ENCODE data around the gene MTARC2. TPM values are rescaled to one million over a fixed set of nuclear protein-coding genes. Genes with fewer than 3 reads are reported as not detected.

MTARC2 gene
- total RNA-seq, 6 experiments from 2014 or later = 3.2 to 5.2 (median 3.8) TPM

DNA sequence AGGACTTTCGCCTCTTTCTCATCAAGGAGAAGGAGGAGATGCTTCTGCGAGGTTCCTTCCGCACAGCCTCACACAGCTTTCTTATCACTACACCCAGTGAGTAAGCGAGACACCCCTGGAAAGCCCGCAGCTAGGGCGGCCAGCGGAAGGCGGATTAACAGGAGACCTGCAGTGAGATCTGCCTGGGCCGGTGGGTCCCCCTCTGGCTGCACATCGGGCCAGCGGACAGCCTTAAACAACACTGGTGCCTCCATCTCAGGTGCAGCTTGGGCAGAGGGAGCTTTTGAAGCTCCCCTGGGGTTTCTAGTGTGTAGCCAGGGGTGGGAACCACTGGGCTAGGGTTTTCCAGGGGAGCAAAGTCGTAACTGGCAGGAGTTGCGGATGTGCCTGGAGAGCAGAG lies 21.1 kb downstream of the MTARC2 start:
- no peak for DNase-seq
- no peak overlapping the region for H3K27ac Mint-ChIP-seq
- no peaks in the 10 kb centered on the region for H3K9me3 Mint-ChIP-seq
- H3K27me3 Mint-ChIP-seq (ENCODE audit: insufficient read depth) = no peaks in the 10 kb centered on the region; the same call in 1 of the 2 replicates
- no peaks in the 10 kb centered on the region for H3K36me3 Mint-ChIP-seq (ENCODE audit: low read depth)
- TF ChIP-seq, protein P1, sequence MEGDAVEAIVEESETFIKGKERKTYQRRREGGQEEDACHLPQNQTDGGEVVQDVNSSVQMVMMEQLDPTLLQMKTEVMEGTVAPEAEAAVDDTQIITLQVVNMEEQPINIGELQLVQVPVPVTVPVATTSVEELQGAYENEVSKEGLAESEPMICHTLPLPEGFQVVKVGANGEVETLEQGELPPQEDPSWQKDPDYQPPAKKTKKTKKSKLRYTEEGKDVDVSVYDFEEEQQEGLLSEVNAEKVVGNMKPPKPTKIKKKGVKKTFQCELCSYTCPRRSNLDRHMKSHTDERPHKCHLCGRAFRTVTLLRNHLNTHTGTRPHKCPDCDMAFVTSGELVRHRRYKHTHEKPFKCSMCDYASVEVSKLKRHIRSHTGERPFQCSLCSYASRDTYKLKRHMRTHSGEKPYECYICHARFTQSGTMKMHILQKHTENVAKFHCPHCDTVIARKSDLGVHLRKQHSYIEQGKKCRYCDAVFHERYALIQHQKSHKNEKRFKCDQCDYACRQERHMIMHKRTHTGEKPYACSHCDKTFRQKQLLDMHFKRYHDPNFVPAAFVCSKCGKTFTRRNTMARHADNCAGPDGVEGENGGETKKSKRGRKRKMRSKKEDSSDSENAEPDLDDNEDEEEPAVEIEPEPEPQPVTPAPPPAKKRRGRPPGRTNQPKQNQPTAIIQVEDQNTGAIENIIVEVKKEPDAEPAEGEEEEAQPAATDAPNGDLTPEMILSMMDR (IDR thresholded peaks at IDR 0.05) = no peak
- peaks cover 6% of the 10 kb centered on the region; the same call in 1 of the 2 replicates for H3K4me1 Mint-ChIP-seq (ENCODE audit: low read depth)
- H3K4me3 Mint-ChIP-seq = no peak overlapping the region

DNA sequence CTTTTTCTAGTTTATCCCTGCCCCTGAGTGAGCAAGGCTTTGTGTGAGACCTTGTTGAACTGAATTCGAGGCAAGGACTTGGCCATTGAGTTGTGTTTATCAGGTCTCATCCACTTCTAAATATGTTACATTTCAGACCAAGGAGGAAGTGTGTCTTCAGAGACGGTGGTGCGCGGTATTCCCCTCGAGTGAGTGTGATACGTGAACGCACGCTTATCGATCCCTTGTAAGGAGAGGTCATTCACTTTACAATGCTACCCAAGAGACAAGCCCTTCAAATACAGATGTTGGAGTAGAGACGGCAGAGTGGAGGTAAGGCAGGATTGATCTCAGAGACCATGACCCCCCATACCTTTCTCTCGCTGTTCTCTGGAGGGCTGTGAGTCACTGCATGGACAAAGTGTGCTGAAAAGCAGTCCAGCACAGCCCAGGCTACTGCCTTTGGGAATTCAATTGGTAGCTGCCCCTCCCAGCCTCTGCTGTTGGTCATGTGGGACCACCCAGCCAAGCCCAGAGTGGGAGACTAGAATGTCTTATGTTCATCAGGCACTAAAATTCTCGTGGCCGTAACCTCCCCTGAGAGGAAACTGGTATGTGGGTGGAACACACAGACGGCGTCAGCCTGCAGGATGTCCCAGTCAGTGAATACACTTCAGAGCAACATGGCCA lies 22.3 kb downstream of the MTARC2 start:
- DNase-seq = no peak
- Mint-ChIP-seq H3K4me3 (no peak overlapping the region), H3K4me1 (ENCODE audit: low read depth) (peaks cover 6% of the 10 kb centered on the region; the same call in 1 of the 2 replicates)

DNA sequence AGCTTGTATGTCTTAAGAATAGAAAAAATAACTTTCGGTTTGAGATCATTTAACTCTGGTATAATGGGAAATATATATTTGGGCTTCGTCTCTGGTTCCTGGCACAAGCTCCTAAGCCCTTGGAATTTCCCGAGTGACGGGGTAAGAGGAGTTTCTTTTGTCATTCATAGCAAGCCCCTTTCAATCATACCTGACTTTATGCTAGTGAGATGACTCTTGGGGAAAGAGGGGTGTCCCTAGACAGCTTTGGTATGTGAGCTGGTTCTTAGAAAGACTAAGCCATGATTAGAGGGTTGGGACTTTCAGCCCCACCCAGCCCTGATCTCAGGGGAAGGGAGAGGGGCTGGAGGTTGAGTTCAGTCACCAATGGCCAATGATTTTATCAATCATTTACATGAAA lies 24.7 kb downstream of the MTARC2 start:
- Mint-ChIP-seq H3K4me3 (no peak overlapping the region), H3K4me1 (ENCODE audit: low read depth) (peaks cover 8% of the 10 kb centered on the region; the same call in 1 of the 2 replicates), H3K27me3 (ENCODE audit: insufficient read depth) (no peaks in the 10 kb centered on the region), H3K36me3 (ENCODE audit: low read depth) (no peaks in the 10 kb centered on the region), H3K9me3 (no peaks in the 10 kb centered on the region), H3K27ac (no peak overlapping the region)
- TF ChIP-seq, protein P1 (IDR thresholded peaks at IDR 0.05) = no peak
- no peak for DNase-seq

More for the DNA sequence above, 22.3 kb downstream of the MTARC2 start:
- Mint-ChIP-seq H3K27me3 (ENCODE audit: insufficient read depth) (no peaks in the 10 kb centered on the region), H3K36me3 (ENCODE audit: low read depth) (no peaks in the 10 kb centered on the region), H3K27ac (no peak overlapping the region), H3K9me3 (no peaks in the 10 kb centered on the region)
- TF ChIP-seq, protein P1 (IDR thresholded peaks at IDR 0.05) = no peak

DNA sequence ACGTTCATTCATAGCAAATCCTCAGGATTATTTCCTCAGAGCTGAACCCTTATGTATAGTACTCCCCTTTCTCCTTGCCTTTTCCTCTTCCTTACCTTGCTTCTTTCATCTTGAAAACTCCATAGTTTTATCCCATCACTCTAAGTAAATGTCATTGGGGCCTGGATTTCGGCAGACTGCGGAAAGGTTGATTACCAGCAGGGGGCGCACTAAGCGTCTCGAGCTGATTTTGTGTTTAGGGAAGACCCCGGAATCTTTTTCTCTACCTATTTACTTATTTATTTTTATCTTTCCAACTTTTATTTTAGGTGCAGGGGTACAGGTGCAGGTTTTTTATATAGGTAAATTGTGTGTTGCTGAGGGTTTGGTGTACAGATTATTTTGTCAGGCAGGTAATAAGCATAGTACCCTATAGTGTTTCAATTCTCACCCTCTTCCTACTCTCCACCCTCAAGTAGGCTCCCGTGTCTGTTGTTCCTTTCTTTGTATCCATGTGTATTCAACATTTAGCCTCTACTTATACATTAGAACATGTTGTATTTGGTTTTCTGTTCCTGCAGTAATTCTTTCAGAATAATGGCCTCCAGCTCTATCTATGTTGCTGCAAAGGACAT lies 27.2 kb downstream of the MTARC2 start:
- Mint-ChIP-seq H3K36me3 (ENCODE audit: low read depth) (no peaks in the 10 kb centered on the region), H3K4me1 (ENCODE audit: low read depth) (peaks cover 5% of the 10 kb centered on the region; the same call in 1 of the 2 replicates), H3K4me3 (no peak overlapping the region), H3K27me3 (ENCODE audit: insufficient read depth) (no peaks in the 10 kb centered on the region), H3K9me3 (no peaks in the 10 kb centered on the region), H3K27ac (no peak overlapping the region)
- DNase-seq = peak; percentile 15
- TF ChIP-seq, protein P1 (IDR thresholded peaks at IDR 0.05) = peak; percentile 95

DNA sequence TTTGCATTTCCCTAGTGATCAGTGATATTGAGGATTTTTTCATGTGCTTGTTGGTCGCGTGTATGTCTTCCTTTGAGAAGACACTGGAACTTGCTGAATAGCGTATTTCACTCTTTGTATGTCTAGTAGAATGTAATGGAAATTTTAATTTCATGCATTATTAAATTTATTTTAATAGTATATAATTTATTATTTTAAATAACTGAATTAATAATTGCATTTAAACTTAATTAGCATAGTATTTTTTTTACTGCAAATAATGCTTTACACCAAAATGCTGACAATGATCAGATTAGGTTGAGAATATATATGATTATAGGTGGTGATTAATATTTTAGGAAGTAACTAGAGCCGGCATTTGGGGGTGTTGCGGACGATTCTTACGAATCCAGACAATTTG lies 28.1 kb downstream of the MTARC2 start:
- H3K36me3 Mint-ChIP-seq (ENCODE audit: low read depth) = no peaks in the 10 kb centered on the region
- TF ChIP-seq, protein P1 (IDR thresholded peaks at IDR 0.05) = no peak
- H3K4me3 Mint-ChIP-seq = no peak overlapping the region
- no peaks in the 10 kb centered on the region for H3K9me3 Mint-ChIP-seq
- no peaks in the 10 kb centered on the region for H3K27me3 Mint-ChIP-seq (ENCODE audit: insufficient read depth)
- peaks cover 5% of the 10 kb centered on the region; the same call in 1 of the 2 replicates for H3K4me1 Mint-ChIP-seq (ENCODE audit: low read depth)
- DNase-seq = no peak
- H3K27ac Mint-ChIP-seq = no peak overlapping the region
